NK-92 (cell line): ENCODE data around the gene PRKCZ.
"Not testable (repeated sequence)": the region's sequence is repeated elsewhere in the genome, so short reads cannot be mapped to it uniquely, and the experiment has no call there.

ENCODE experiments used
- DNase-seq: peaks from one replicate; lab custom pipeline; 2025; ENCODE audit not compliant: unreplicated experiment; lab: John Stamatoyannopoulos, UW

The PRKCZ gene

DNA sequence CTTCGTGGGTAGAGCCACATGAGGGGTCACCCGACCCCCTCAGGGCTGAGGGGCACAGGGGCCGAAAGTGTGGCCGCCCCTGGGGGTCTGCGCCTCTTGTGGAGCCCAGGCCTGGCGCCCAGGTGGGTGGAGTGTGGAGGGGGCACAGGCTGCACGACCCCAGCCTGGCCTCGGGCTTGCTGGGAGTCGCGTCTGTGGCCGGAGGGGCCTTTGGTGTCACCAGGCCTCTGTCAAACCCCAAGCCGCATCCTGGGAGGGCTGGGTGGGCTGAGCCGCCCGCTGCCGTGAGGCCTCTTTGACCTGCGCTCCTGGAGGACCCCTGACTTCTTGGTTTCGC, 83.6 kb downstream of the PRKCZ start:
- DNase-seq = no peak

DNA sequence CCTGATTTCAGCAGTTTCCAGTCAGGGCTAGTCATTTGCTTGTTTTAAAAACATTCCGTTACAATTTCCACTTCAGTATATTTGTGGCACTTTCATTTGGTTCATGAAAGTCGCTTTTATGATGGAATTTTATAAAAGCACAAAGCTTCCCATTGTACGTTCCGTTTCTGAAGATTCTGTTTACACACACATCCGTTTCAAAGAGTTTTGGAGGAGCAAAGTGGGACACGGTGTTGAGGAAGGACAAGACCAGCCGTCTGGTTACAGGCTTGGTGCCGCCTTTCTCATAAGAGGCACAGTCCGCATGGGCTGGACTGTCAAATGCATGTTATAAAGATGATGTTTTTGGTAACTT, 84.0 kb downstream of the PRKCZ start:
- DNase-seq = no peak

DNA sequence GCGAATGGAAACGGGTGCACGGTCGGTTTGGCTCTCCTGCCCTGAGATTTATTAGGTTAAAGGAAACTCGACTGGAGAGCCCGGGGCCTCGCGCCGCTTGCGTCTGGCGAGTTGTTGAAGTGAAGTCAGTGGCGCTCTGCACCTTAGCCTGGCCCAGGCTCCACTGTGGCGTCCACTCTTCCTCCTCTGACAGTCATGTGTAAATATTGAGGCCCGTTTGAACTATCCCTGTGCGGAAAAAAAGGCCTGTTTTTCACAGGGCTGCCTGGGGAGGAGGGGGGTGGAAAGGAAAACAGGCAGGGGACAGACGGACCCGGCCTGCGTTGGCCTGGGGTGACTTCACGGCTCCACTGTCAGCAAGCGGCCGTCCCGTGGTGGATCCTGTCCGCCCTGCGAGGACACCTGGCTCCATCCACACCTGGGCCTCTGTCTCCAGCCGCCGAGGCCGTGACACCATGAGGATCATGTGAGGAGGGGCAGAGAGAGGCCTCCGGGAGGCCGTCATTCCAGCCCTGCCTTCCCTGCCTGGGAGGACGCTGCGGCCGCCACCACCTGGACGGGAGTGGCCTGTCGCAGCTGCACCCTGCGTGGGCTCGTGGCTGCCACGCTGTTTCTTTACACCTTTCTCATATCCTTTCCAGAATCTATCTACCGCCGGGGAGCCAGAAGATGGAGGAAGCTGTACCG, 84.6 kb downstream of the PRKCZ start:
- no peak for DNase-seq

GRCh38 chr1:2135441-2135841, 85.2 kb downstream of the PRKCZ start:
- no peak for DNase-seq

GRCh38 chr1:2135941-2136340, 85.7 kb downstream of the PRKCZ start:
- no peak for DNase-seq

- no peak for DNase-seq
Observed at GRCh38 chr1:2136386-2137235, 86.4 kb downstream of the PRKCZ start.

DNA sequence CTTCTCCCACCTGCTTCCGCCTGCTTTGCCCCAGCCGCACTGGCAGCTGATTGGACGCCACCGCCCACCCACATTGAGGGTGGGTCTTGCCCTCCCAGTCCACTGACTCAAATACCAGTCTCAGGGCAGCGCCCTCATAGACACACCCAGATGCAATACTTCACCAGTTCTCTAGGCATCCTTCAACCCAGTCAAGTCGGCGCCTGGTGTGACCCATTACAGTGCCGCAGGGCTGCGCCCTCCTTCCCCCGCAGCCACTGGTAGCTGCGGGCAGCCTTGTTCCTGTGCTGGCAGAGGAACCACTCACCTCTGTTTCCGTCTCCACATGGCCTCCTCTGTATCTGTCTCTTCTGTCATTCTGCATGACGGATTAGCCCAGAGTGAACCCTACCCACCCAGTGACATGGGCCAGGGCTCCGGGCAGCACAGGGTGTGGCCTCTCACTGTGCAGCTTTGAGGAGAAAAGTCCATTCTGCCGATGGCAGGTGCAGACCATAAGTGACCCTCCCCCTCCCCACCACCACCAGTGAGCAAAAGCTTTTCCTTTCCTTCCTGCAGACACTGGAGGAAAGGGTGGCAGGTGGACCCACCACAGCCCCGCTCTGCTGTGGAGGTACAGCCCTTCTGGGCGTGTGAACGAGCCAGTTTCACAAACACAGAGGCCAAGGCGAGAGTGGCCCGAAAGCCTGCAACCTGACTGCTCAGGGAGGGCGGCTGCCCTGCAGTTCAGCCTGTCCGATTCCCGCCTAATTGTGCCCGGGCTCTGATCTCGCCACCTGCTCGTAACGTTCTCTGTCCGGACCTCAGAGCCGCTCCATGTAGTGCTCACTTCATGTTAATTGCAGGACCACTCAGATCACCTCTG, 87.3 kb downstream of the PRKCZ start:
- no peak for DNase-seq

DNA sequence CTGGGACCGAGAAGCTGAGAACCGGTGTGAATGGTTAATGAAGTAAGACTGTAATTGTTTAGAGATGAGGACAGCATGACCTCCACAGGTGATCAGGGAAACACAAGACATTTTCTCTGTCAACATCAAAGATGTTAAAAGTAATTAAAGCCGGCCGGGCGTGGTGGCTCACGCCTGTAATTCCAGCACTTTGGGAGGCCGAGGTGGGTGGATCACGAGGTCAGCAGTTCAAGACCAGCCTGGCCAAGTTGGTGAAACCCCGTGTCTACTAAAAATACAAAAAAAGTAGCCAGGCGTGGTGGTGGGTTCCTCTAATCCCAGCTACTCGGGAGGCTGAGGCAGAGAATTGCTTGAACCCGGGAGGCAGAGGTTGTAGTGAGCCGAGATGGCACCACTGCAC, 88.9 kb downstream of the PRKCZ start:
- not testable (repeated sequence) for DNase-seq

DNA sequence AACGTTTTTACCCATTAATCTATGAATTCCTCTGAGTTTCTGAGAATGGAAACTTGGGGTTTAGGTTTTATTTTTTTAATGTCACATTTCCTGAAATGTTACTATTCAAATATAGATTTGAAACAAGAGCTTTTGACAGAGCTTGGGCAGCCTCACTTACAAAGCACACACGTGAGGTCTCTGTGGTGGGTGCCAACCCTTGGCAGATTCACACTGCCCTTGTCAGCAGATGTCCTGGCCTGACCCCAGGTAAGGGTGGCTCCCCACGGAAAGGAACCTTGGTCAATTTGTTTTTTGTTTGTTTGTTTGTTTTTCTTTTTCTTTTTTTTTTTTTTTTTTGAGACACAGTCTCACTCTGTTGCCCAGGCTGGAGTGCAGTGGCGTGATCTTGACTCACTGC, 90.8 kb downstream of the PRKCZ start:
- no peak for DNase-seq

GRCh38 chr1:2143814-2144500, 93.7 kb downstream of the PRKCZ start:
- no peak for DNase-seq

GRCh38 chr1:2144501-2145090, 94.4 kb downstream of the PRKCZ start:
- no peak for DNase-seq

DNA sequence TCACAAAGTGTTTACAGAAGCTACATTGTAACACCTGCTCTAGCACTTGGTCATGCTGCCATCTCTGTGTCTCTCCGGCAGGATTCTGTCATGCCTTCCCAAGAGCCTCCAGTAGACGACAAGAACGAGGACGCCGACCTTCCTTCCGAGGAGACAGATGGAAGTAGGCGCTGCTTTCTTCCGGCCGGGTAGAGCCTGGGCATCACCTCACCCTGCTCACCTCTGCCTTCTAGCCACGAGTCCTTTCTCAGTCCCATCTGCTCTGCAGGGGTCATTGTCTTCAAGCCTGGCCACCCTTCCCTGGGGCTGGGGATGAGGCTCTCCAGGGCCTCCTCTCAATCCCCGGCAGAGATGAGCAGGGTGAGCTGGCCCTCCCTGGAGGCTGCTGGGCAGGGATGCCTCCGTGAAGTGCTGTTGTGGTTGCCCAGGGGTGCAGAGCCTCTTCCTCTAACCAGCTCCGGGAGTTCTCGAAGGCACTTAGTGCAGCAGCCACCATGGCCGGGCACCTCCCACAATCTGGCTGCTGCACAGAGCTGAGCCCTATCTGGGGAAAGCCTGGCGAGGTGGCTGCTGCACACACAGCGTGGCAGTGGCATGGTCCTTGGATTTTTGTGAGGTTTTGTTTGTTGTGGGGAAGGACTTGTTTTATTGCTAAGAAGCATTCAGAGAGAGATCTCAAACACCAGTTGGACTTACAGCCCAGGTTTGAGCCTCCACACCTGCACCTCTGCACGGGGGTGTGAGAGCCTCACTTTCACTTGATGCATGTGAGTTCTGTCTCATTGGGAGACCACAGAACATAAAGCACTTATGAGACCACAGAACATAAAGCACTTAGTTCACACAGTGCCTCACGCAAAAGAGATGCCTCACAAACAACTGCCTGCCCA, 96.0 kb downstream of the PRKCZ start:
- no peak for DNase-seq

DNA sequence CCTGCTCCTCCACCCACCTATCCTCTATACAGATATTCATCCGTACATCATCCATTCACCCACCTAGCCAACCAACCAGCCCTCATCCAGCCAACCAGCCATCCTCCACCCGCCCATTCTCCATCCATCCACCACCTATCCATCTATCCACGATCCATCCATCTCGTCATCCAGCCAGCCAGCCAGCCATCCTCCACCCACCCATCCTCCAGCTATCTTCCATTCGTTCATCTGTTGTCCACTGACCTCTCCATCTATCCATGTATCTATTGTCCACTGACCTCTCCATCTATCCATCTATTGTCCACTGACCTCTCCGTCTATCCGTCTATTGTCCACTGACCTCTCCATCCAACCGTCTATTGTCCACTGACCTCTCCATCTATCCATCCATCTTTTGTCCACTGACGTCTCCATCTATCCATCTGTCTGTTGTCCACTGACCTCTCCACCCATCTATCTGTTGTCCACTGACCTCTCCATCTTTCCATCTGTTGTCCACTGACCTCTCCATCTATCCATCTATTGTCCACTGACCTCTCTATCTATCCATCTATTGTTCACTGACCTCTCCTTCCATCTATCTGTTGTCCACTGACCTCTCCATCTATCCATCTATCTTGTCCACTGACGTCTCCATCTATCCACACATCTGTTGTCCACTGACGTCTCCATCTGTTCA, 96.8 kb downstream of the PRKCZ start:
- DNase-seq = no peak

- DNase-seq = not testable (repeated sequence)
Observed at GRCh38 chr1:2147869-2148268, 97.7 kb downstream of the PRKCZ start.

DNA sequence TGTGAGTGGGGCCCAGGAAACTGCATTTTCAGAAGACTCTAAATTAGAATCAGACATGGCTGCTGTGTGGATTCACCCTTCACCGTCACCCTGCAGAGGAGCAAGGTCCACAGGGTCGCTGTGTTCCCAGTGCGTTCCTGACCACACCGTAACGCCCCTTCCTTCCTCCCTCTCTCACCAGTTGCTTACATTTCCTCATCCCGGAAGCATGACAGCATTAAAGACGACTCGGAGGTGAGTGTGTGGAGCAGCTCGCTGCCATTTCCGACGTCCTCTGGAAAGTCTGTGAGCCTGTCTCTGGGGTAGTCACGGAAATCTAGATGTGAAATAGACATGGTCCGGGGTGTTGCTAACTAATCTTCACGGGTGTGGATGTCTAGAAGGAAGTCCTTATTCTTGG, 98.5 kb downstream of the PRKCZ start:
- DNase-seq = no peak

DNA sequence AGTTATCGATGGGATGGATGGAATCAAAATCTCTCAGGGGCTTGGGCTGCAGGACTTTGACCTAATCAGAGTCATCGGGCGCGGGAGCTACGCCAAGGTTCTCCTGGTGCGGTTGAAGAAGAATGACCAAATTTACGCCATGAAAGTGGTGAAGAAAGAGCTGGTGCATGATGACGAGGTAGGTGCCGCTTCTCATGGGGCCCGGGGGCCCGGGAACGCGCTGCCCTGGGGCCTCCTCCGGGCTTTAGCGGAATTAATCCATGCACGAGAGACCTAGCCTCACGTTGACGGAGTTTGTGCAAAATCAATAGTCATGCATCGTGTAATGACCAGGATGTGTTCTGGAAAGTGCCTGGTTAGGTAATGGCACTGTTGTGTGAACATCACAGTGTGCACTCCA, 100.6 kb downstream of the PRKCZ start:
- DNase-seq = no peak

- DNase-seq = no peak
Observed at GRCh38 chr1:2151252-2151651, 101.0 kb downstream of the PRKCZ start.

DNA sequence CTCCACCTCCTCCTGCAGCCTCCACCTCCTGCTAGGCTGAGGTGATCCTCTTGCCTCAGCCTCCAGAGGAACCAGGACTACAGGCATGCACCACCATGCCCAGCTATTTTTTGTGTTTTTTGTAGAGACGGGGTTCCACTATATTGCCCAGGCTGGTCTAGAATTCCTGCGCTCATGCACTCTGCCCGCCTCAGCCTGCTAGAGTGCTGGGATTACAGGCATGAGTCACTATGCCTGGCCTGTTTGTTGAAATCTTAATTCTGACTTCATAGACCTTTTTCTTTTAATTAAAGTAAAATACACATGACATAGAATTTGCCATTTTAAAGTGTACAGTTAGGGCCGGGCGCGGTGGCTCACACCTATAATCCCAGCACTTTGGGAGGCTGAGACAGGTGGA, 101.7 kb downstream of the PRKCZ start:
- no peak for DNase-seq

- DNase-seq = no peak
Observed at GRCh38 chr1:2152954-2153353, 102.7 kb downstream of the PRKCZ start.
